Omental fat pad (tissue), 4 donors: ENCODE data around the gene AP2A2. TPM values are rescaled to one million over a fixed set of nuclear protein-coding genes. Genes with fewer than 3 reads are reported as not detected.

Experiments used
- ATAC-seq: fragments of 150-250 bp; one replicate; pipeline ENCODE4 v1.9.1; 2016; ENCODE audit warnings: mild to moderate bottlenecking, moderate library complexity; ENCODE audit not compliant: low FRiP score
- DNase-seq: peaks from one replicate; pipeline ENCODE4 v3.0.0-alpha.2; 2019; ENCODE audit warnings: low spot score
- total RNA-seq, 4 donors: library from RNA; depleted of rRNA; stranded (reverse); fragments of >200 nt; gene quantifications; one replicate each; pipeline ENCODE4 v1.1.0, GENCODE V29; 2016
- TF ChIP-seq, protein P1 (sequence below), 3 donors: fragments of 450-650 bp; IDR thresholded peaks; one replicate each; pipeline ENCODE4 v1.5.1; 2016 to 2017; ENCODE audit warnings: antibody characterized with exemption in 3 of 3, mild to moderate bottlenecking in 3 of 3, moderate library complexity in 2 of 3

AP2A2 gene
- total RNA-seq, 4 donors from 2014 or later: 68.4 to 126 (median 99.2) TPM

DNA sequence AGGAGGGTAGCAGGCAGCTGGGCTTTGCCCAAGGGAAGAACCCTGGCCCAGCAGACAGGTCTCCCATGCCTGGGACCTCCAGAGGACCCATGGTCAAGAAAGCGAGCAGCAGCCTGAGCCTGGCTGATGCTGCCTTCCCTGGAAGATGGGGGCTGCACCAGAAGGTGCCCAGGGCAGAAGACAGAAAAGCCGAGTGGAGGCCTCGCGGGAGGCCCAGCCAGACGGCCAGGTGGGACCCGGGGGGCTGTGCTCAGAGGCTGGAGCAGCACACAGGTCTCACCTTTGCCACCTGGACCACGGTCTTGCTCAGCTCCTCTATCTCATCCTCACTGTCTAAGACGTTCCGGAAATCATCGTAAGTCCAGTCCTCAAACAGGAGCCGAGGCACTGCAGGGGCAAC is 25.9 kb upstream of the AP2A2 start:
- TF ChIP-seq, protein P1, sequence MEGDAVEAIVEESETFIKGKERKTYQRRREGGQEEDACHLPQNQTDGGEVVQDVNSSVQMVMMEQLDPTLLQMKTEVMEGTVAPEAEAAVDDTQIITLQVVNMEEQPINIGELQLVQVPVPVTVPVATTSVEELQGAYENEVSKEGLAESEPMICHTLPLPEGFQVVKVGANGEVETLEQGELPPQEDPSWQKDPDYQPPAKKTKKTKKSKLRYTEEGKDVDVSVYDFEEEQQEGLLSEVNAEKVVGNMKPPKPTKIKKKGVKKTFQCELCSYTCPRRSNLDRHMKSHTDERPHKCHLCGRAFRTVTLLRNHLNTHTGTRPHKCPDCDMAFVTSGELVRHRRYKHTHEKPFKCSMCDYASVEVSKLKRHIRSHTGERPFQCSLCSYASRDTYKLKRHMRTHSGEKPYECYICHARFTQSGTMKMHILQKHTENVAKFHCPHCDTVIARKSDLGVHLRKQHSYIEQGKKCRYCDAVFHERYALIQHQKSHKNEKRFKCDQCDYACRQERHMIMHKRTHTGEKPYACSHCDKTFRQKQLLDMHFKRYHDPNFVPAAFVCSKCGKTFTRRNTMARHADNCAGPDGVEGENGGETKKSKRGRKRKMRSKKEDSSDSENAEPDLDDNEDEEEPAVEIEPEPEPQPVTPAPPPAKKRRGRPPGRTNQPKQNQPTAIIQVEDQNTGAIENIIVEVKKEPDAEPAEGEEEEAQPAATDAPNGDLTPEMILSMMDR (IDR thresholded peaks at IDR 0.05): no peak
- no peak for DNase-seq
- no peak for ATAC-seq

DNA sequence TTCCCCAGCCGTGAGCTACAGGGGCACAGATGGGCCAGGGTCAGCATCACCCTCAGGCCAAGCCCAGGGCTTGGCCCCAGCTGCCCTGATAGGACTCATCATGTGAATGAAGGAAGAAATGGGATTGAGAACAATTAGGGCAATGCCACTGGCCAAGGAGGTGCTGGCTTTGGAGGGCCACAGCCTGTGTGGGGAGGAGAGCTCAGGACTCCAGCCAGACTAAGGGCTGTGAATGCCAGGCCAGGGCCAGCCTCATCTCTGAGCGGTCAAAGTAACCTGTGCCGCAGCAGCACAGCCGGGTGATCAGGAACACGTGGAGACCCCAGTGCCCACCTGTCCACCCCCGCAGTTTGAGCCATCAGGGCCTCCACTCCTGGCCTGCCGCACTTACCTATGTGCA is 25.1 kb upstream of the AP2A2 start:
- TF ChIP-seq, protein P1 (IDR thresholded peaks at IDR 0.05): no peak
- no peak for ATAC-seq

DNA sequence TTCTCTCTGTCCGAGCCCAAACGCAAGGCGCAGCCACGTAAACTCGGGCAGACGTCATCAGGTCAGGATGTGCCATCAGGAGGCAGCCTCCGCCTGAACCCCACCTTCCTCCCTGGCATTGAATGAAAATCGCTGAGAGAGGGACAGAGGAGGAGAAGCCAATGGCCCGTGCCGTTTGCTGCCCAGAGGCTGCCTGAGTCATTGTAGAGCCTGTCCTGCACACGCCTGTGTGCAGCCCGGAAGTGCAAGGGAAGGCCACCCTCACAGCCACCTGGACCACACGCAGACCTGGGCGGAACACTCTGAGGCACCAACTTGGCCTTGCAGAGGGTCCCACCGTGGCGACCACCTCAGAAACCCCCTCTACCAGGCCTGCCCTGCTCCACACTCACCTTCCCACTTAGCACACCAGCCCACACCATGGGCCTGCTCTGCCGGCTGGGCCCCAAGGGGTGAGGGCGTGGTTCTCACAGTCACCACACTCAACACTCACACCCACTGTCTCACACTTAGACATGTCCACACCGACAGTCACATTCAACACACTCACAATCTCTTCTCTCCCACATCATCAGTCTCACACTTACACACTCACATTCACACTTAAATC is 24.1 kb upstream of the AP2A2 start:
- no peak for DNase-seq
- TF ChIP-seq, protein P1 (IDR thresholded peaks at IDR 0.05): no peak

More for the DNA sequence above, 25.1 kb upstream of the AP2A2 start:
- no peak for DNase-seq

DNA sequence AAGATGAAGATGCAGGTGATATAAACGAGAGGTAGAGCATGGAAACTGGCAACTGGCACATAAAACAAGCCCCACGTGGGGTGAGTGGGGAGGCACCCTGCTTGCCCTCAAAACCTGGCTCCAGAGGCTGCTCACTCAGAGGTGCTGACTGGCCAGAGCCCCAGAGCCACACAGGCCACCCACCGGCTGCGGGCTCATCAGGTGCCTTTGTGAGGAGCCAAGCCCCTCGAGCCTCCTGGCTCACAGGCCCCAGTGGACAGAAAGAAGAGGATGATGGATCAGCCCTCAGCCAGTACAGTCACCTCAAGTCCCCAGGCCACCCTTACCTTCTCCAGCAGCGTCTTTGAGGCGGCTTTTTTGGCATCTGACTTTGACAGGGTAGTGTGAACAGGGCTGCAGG is 21.3 kb upstream of the AP2A2 start:
- TF ChIP-seq, protein P1 (IDR thresholded peaks at IDR 0.05): no peak
- no peak for DNase-seq
- ATAC-seq: no peak

More for the DNA sequence above, 24.1 kb upstream of the AP2A2 start:
- no peak for ATAC-seq

DNA sequence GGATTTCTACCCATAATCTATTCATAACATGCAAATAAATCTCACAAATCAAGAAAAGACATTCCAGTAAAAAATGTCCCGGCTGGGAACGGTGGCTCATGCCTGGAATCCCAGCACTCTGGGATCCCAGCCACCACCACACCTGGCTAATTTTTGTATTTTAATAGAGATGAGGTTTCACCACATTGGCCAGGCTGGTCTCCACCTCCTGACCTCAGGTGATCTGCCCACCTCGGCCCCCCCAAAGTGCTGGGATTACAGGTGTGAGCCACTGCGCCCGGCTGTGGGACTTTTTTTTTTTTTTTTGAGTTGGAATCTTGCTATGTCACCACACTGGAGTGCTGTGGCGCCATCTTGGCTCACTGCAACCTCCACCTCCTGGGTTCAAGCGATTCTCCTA is 19.7 kb upstream of the AP2A2 start:
- DNase-seq (no peak), ATAC-seq (no peak)
- TF ChIP-seq, protein P1 (IDR thresholded peaks at IDR 0.05): no peak

DNA sequence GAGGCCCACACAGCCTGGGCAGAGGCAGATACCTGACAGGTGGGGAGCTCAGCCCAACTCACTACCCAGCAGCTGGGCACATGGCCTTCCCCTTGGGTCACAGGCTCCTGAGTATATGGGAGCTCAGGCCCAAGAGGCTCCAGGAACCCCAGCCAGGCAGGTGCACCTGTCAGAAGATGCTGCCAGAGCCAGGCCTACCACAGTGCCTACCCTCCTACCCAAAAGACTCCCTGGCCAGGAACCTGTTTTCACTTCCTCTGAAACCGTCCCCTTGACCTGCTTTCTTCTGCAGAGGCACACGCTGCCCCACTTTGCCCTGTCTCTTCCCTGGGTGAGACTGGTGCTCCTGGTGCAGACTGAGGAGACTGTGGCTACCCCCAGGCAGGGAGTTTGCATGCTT is 18.0 kb upstream of the AP2A2 start:
- no peak for DNase-seq
- ATAC-seq: no peak

DNA sequence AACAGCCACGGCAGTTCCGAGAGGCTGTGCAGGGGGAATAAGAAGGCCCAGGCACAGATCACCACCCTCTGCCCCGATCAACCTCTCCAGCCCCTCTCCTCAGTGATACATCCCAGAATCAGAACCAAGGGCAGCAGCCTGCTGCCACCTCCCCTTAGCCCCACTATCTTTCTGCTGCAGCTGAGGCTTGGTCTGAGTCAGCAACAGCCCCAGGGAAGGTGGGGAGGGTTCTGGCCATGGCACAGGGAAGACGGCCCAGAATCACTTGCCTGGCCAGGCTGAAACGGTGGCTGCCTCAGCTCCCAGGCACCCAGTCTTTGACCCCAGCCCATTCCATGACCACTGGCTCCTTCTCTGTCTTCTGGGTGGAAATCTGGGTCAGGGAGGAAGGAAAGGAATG is 17.4 kb upstream of the AP2A2 start:
- TF ChIP-seq, protein P1 (IDR thresholded peaks at IDR 0.05): no peak
- ATAC-seq (no peak), DNase-seq (no peak)

More for the DNA sequence above, 18.0 kb upstream of the AP2A2 start:
- TF ChIP-seq, protein P1 (IDR thresholded peaks at IDR 0.05): no peak
